ENCODE data around the gene KLHL15. TPM values are rescaled to one million over a fixed set of nuclear protein-coding genes. Genes with fewer than 3 reads are reported as not detected.
"Not testable (repeated sequence)": the region's sequence is repeated elsewhere in the genome, so short reads cannot be mapped to it uniquely, and the experiment has no call there.

KLHL15 gene
- total RNA-seq, 1 donor = 53.8 TPM

DNA sequence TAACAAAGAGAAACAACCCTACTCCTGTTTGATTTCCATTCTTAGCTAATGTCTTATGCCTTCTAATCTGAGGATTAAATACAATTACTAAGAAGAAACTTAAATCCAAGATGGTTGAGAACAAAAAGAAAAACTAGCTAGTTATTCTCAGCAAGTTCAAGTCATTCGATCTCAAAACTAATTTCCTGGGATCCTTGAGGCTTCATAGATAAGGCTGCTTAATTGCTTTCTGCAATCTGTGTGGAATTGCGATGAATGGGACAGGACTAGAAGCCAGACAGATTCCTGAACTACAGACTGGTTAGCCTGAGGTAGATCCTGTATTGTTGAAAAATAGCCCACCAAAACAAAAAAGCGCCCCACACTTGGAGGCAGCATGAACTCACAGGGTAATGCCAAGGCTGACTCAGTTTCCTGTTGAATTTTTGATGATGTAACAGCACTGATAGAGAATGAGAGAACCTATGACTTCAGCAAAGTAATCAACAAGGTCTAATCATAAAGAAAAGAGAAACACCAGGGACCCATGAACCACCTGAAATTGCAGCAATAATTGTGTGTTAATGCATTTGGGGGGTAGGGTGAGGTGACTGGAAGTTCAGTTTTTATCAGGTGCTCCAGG, 33.9 kb downstream of the KLHL15 start:
- Histone ChIP-seq H3K9me3 (ENCODE audit: low read depth, low read length) (no peaks in the 10 kb centered on the region), H3K4me1 (ENCODE audit: insufficient read depth, low read length) (peaks cover 2% of the 10 kb centered on the region), H3K4me3 (ENCODE audit: low read length) (no peak overlapping the region), H3K27me3 (ENCODE audit: insufficient read depth, low read length) (no peaks in the 10 kb centered on the region)

DNA sequence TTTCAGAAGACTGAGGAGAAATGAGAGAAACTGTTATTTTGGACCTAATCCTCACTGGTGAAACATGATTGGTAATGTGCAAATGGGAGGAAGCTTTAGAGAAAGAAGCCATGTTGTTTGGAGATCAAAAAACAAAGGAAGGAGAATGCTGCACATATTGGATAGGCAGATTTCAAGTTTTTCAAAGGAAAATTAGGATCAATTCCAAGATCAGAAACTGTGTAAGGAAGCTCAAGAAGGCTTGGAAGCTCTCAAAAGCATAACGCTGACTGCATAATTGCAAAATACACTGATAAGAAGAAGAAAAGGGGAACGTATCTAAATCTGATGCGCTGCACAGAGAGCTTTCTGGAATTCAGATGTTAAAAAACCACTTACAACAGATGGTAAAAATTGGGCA, 34.6 kb downstream of the KLHL15 start:
- H3K9me3 ChIP-seq (ENCODE audit: low read depth, low read length) = no peaks in the 10 kb centered on the region
- H3K4me3 ChIP-seq (ENCODE audit: low read length) = no peak overlapping the region
- no peaks in the 10 kb centered on the region for H3K27me3 ChIP-seq (ENCODE audit: insufficient read depth, low read length)
- H3K4me1 ChIP-seq (ENCODE audit: insufficient read depth, low read length) = peaks cover 2% of the 10 kb centered on the region

DNA sequence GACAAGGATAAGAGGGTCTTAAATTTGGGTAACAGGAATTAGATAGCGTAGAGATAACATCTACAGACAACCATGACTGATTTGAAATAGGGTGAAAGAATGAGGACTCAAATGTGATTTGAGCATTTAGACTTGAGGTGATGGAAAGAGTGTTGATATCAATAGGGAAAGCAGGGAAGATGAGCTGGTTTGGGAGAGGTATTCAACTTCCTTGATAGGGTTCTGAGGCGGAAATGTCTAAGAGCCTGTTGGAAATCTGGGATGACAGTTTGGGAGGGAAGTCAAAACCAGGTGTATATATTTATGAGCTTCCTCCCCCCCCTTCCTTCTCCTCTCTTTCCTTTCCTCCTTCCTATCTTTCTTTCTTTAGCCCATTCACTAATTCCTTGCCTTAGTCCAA, 36.5 kb downstream of the KLHL15 start:
- H3K4me3 ChIP-seq (ENCODE audit: low read length) = no peak overlapping the region
- H3K9me3 ChIP-seq (ENCODE audit: low read depth, low read length) = no peaks in the 10 kb centered on the region
- H3K4me1 ChIP-seq (ENCODE audit: insufficient read depth, low read length) = peaks cover 2% of the 10 kb centered on the region
- no peaks in the 10 kb centered on the region for H3K27me3 ChIP-seq (ENCODE audit: insufficient read depth, low read length)

DNA sequence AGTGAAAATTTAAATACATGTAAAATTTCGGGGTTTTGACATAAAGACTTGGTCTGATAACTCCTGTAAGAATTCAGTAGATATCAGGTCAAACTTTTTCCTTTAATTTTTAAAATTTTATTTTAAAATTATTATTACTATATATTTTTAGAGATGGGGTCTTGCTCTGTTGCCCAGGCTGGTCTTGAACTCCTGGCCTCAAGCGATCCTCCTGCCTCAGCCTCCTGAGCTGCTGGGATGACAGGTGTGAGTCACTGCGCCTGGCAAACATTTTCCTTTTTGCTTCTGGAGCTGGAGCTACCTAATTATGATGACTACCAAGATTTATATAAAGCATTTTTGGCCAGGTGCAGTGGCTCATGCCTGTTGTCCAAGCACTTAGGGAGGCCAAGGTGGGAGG, 37.3 kb downstream of the KLHL15 start:
- Histone ChIP-seq H3K4me3 (ENCODE audit: low read length) (no peak overlapping the region), H3K4me1 (ENCODE audit: insufficient read depth, low read length) (peaks cover 2% of the 10 kb centered on the region), H3K27me3 (ENCODE audit: insufficient read depth, low read length) (no peaks in the 10 kb centered on the region), H3K9me3 (ENCODE audit: low read depth, low read length) (no peaks in the 10 kb centered on the region)

DNA sequence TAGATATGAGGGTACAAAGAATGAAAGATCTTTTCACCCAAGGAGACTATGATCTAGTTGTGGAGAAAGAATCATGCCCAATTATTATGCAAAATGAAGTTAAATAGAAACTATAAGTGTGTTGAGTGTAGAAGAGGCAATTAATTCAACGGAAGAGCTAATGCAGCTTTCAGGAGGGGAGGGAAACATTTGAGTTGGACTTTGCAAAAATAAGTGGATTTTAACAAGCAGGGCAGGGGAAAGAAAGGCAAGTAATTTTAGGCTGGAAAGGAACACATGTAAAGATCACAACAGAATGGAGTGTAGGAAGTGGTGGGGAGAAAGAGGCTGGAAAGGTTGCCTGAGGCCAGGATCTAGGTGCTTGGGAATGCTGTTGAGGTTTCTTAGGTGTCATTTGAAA, 44.1 kb downstream of the KLHL15 start:
- no peak overlapping the region for H3K4me3 ChIP-seq (ENCODE audit: low read length)
- H3K27me3 ChIP-seq (ENCODE audit: insufficient read depth, low read length) = no peaks in the 10 kb centered on the region
- no peaks in the 10 kb centered on the region for H3K9me3 ChIP-seq (ENCODE audit: low read depth, low read length)
- no peaks in the 10 kb centered on the region for H3K4me1 ChIP-seq (ENCODE audit: insufficient read depth, low read length)

DNA sequence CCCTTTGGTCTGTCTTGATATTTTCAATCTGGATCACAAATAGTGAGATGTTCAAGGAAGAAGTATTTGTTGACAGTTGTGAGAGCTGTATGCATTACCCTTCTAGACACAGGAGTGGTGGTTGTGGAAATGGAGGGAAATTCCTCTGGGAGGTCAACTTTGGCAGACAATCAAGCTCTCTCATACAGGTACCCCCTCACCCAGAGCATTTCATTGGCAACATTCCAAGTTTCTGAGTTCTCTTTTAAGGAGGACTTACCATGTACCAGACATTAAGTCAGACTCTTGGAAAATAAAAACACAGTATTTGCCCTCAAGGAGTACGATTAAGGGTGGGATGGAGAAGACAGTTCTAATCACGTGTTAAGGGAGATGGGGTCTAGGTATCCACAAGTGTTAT, 45.3 kb downstream of the KLHL15 start:
- no peak overlapping the region for H3K4me3 ChIP-seq (ENCODE audit: low read length)
- H3K9me3 ChIP-seq (ENCODE audit: low read depth, low read length) = no peaks in the 10 kb centered on the region
- H3K27me3 ChIP-seq (ENCODE audit: insufficient read depth, low read length) = no peaks in the 10 kb centered on the region
- no peaks in the 10 kb centered on the region for H3K4me1 ChIP-seq (ENCODE audit: insufficient read depth, low read length)

DNA sequence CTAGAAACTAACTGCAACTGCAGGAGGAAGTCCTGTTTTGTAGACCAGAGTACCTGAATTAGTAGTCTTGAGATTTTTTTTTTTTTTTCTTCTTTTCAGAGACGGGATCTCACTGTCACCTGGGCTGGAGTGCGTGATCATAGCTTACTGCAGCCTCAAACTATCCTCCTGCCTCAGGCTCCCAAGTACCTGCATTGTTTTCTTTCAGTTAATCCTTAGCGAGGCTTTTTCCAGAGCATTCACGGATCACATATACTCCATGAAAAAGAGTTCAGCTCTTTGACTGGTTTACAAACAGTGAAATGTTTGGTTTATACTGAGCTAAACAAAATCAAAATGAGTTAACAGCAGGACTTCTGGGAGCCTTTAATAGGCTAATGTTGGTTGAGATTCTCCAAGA, 45.8 kb downstream of the KLHL15 start:
- H3K9me3 ChIP-seq (ENCODE audit: low read depth, low read length) = no peaks in the 10 kb centered on the region
- no peaks in the 10 kb centered on the region for H3K4me1 ChIP-seq (ENCODE audit: insufficient read depth, low read length)
- no peaks in the 10 kb centered on the region for H3K27me3 ChIP-seq (ENCODE audit: insufficient read depth, low read length)
- H3K4me3 ChIP-seq (ENCODE audit: low read length) = no peak overlapping the region

DNA sequence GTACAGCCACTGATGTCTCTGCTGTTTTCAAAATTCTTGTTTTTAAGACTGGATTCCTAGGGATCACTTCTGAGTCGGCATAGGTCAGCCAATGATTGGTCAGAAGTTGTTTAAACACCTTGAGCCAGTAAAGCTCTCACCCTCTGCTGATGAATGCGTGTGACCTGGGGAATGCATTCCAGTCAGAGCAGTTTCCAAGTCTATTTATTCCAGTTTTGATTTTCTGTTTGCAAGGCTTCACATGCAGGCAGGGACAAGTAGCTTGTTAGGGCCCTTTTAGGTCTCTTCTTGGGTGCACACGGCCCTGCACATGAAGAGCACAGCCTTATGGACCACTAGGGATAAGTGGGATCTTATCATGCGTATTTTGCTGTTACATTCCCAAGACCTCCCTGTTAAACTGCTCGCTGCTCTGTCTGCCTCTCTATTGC, 47.0 kb downstream of the KLHL15 start:
- Histone ChIP-seq H3K4me1 (ENCODE audit: insufficient read depth, low read length) (no peaks in the 10 kb centered on the region), H3K4me3 (ENCODE audit: low read length) (no peak overlapping the region), H3K27me3 (ENCODE audit: insufficient read depth, low read length) (no peaks in the 10 kb centered on the region), H3K9me3 (ENCODE audit: low read depth, low read length) (no peaks in the 10 kb centered on the region)

DNA sequence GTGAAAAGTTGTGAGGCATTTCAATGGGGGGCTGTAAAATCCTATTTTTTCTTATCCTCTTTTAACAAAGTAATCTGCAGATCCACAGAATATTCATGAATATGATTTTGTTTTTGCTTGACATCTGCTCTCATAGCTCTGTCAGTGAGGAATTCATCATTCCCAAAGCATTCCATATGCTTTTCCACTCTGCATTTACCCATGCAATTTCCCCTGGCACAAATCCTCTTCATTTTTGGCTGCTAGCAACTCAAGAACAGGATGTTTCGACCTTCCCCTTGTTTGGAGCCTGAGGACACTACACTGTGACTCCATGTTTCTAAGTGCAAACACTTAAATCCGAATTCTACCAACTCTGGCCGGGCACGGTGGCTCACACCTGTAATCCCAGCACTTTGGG, 48.5 kb downstream of the KLHL15 start:
- Histone ChIP-seq H3K4me1 (ENCODE audit: insufficient read depth, low read length) (no peaks in the 10 kb centered on the region), H3K9me3 (ENCODE audit: low read depth, low read length) (no peaks in the 10 kb centered on the region), H3K4me3 (ENCODE audit: low read length) (no peak overlapping the region), H3K27me3 (ENCODE audit: insufficient read depth, low read length) (no peaks in the 10 kb centered on the region)

DNA sequence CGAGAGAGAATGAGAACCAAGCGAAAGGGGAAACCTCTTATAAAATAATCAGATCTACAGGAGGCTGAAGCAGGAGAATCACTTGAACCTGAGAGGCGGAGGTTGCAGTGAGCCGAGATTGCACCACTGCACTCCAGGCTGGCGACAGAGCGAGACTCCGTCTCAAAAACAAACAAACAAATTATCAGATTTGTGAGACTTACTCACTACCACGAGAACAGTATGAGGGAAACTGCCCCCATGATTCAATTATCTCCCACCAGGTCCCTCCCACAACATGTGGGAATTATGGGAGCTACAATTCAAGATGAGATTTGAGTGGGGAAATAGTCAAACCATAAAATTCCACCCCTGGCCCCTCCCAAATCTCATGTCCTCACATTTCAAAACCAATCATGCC, 61.4 kb downstream of the KLHL15 start:
- H3K9me3 ChIP-seq (ENCODE audit: low read depth, low read length); H3K27me3 ChIP-seq (ENCODE audit: insufficient read depth, low read length); H3K4me1 ChIP-seq (ENCODE audit: insufficient read depth, low read length); H3K4me3 ChIP-seq (ENCODE audit: low read length): not testable (repeated sequence)

DNA sequence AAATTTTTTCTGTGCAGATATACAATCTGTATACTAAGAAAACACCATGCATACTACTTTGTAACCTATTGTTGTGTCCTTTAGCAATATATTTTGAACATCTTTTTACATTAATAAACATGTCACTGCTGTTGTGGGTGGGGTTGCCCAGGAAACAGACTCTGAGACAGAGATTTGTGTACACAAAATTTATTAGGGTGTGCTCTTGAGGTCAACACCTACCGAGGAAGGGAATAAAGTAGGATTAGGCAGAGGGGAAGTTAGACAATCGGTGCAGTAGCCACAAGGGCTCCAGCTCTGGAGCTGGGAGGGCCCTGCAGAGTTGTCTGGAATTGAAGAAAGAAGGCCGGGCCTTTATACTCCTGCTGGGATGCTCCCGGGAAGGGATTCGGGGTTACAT, 62.8 kb downstream of the KLHL15 start:
- Histone ChIP-seq H3K9me3 (ENCODE audit: low read depth, low read length) (no peaks in the 10 kb centered on the region), H3K4me1 (ENCODE audit: insufficient read depth, low read length) (peaks cover 4% of the 10 kb centered on the region), H3K4me3 (ENCODE audit: low read length) (no peak overlapping the region), H3K27me3 (ENCODE audit: insufficient read depth, low read length) (no peaks in the 10 kb centered on the region)

DNA sequence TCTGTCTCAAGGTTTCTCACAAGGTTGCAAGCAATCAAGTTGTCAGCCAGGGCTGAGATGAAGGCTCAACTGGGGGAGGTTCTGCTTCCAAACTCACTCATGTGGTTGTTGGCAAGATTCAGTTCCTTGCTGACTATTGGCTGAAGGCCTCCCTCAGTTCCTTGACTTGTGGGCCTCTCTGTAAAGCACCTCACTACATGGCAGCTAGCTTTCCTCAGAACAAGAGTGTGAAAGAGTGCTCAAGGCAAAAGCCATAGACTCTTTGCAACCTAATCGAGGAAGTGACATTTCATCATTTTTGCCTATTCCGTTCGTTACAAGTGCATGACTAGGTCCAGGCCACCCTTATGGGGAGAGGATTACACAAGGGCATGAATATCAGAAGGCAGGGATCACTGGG, 67.2 kb downstream of the KLHL15 start:
- Histone ChIP-seq H3K4me3 (ENCODE audit: low read length) (no peak overlapping the region), H3K27me3 (ENCODE audit: insufficient read depth, low read length) (no peaks in the 10 kb centered on the region), H3K9me3 (ENCODE audit: low read depth, low read length) (no peaks in the 10 kb centered on the region), H3K4me1 (ENCODE audit: insufficient read depth, low read length) (peaks cover 4% of the 10 kb centered on the region)

DNA sequence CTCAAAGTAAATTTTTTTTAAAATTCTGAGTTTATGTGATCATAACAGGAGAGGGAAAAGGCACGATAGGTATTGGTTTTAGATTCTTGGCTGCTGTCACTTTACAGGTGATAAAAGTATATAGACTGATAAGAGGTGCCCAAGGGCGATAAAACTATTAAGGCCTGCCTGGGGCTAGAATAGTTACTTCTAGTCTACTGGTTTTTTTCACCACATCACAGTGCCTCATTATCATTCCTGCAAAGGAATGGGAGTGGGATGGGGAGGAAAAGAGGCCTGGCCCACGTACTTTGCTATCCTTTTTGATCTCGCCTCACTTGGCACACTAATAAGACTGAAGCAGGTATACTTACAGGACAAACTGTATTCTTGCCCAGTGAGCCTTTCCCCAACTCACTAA, 72.6 kb downstream of the KLHL15 start:
- Histone ChIP-seq H3K4me1 (ENCODE audit: insufficient read depth, low read length) (peaks cover 17% of the 10 kb centered on the region), H3K4me3 (ENCODE audit: low read length) (no peak overlapping the region), H3K9me3 (ENCODE audit: low read depth, low read length) (no peaks in the 10 kb centered on the region), H3K27me3 (ENCODE audit: insufficient read depth, low read length) (no peaks in the 10 kb centered on the region)

DNA sequence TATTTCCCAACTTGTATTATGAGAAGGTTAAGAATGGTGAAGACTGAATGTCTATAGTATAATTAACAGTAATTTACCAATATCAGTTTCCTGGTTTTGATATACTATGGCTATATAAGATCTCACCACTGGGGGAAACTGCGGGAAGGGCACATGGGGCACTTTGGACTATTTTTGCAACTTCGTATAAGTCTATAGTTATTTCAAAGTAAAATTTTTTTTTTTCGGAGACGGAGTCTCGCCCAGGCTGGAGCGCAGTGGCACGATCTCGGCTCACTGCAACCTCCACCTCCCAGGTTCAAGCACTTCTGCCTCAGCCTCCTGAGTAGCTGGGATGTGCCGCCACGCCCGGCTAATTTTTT, 73.1 kb downstream of the KLHL15 start:
- Histone ChIP-seq H3K27me3 (ENCODE audit: insufficient read depth, low read length) (no peaks in the 10 kb centered on the region), H3K4me1 (ENCODE audit: insufficient read depth, low read length) (peaks cover 17% of the 10 kb centered on the region), H3K4me3 (ENCODE audit: low read length) (peak overlapping the region; percentile 32), H3K9me3 (ENCODE audit: low read depth, low read length) (no peaks in the 10 kb centered on the region)

DNA sequence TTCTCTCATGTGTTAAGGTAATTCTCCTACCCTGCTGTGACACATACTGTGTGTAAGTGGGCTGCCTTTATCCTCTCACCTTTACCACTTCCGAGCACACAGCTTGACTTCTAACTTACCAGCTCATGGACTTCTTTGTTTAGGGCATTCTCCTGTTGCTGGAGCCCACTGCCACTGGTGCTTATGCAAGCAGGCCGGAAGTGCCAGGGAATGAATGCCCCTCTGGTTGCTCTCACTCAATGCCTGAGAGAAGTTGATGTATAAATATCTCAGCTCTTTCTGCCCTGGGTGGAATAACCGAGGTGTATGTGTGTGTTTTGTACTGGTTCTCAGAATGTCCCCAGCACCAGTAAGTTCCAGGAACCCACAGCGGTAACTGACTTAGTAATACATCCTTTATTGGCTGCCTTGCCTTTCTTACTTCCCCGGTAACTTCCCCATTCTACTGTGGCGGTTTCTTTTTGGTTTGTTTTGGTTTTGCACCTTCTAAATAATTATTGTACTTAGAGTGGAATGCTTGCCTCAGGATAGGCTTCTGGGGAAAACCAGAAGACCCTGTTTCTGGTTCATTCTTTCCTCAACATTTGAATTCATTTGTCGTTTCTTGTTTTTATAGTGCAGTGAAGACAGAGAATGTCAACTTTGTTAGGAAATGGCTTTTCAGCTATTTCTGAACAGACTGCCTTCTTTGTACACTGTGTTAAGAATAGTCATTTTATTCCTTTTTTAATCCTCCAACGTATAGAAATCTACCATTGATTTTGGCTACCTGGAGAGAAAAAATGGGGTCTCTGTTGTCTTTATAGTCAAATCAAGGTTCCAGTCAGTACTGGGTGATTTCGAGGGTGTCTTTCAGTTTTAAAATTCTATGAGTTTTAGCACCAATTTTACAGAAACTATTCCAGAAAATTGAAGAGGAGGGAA, 73.7 kb downstream of the KLHL15 start:
- Histone ChIP-seq H3K4me1 (ENCODE audit: insufficient read depth, low read length) (peaks cover 17% of the 10 kb centered on the region), H3K4me3 (ENCODE audit: low read length) (peak overlapping the region; percentile 32), H3K9me3 (ENCODE audit: low read depth, low read length) (no peaks in the 10 kb centered on the region), H3K27me3 (ENCODE audit: insufficient read depth, low read length) (no peaks in the 10 kb centered on the region)

DNA sequence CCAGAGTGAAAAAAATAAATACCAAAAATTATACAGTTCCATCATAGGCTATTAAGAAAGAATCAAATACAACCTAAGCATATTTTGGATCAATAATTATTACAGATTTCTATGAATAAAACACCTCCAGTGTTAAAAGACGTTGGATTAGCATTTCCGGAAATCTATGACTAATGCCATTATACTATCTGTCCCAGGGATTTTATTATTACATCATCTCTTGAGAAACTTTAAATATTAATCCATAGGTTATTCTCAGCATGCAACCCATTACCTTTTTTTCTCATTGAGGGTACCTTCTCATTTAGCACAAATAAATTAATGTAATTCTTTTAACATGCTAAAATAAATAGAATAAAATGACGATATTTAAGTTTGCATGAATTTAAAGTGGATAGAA, 74.6 kb downstream of the KLHL15 start:
- Histone ChIP-seq H3K27me3 (ENCODE audit: insufficient read depth, low read length) (no peaks in the 10 kb centered on the region), H3K9me3 (ENCODE audit: low read depth, low read length) (no peaks in the 10 kb centered on the region), H3K4me3 (ENCODE audit: low read length) (no peak overlapping the region), H3K4me1 (ENCODE audit: insufficient read depth, low read length) (peaks cover 17% of the 10 kb centered on the region)
